GM06990 (cell line): ENCODE results near the gene INS.

Experiments used
- DNase-seq: peaks from one replicate; pipeline ENCODE4 v3.0.0-alpha.2; 2011; ENCODE audit not compliant: insufficient read length; ENCODE audit errors: extremely low read depth
- H3K27me3 ChIP-seq: replicated peaks from 2 replicates; pipeline ENCODE4 v1.6.0; 2011; ENCODE audit warnings: low read length; ENCODE audit not compliant: control insufficient read depth, insufficient read depth
- H3K36me3 ChIP-seq: 2 replicates; pipeline ENCODE4 v1.5.1; 2011; ENCODE audit warnings: low read length; ENCODE audit not compliant: control insufficient read depth, insufficient read depth
- H3K4me3 ChIP-seq: replicated peaks from 2 replicates; pipeline ENCODE4 v1.5.1; 2011; ENCODE audit warnings: low read depth, mild to moderate bottlenecking, control low read depth, low read length
- TF ChIP-seq, protein P1 (sequence below): IDR thresholded peaks from 2 replicates; pipeline ENCODE4 v1.5.1; 2011; ENCODE audit warnings: low read length, control low read depth, mild to moderate bottlenecking, inconsistent platforms; ENCODE audit not compliant: insufficient read depth, poor library complexity, severe bottlenecking

The INS gene

DNA sequence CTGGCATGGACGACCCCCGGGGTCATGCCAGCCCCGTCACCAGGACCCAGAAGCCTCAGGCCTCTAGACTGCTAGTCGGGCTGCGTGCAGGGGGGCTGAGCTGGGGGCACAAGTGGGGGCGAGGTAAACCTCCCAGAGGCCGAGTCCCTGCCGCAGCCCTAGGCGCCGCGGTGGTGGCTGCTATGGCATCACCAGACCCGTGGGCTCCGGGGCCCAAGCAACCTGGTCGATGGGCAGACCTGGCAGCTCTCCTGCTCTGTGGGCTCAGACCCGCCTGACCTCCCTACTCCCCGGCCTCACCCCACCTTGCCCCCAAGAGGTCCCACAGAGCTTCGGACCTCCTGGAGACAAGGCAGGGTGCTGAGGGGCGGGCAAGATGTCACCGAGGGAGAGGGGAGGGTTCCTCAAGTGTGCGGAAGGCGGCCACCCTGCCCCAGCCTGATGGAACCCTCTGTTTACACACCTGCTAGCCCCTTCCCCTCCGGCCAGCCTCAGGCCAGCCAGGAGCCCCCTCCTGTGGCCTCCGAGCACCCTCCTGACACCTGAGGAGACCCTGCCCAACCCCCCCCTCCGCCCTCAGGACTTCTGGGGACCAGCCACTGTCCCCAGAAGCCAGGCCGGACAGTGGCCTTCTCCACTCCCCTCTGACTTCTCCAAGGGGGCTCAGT lies 31.2 kb downstream of the INS start:
- no peak overlapping the region for H3K4me3 ChIP-seq
- TF ChIP-seq, protein P1, sequence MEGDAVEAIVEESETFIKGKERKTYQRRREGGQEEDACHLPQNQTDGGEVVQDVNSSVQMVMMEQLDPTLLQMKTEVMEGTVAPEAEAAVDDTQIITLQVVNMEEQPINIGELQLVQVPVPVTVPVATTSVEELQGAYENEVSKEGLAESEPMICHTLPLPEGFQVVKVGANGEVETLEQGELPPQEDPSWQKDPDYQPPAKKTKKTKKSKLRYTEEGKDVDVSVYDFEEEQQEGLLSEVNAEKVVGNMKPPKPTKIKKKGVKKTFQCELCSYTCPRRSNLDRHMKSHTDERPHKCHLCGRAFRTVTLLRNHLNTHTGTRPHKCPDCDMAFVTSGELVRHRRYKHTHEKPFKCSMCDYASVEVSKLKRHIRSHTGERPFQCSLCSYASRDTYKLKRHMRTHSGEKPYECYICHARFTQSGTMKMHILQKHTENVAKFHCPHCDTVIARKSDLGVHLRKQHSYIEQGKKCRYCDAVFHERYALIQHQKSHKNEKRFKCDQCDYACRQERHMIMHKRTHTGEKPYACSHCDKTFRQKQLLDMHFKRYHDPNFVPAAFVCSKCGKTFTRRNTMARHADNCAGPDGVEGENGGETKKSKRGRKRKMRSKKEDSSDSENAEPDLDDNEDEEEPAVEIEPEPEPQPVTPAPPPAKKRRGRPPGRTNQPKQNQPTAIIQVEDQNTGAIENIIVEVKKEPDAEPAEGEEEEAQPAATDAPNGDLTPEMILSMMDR: no peak
- H3K36me3 ChIP-seq: no peaks in the 10 kb centered on the region
- no peaks in the 10 kb centered on the region; the same call in 1 of the 2 replicates for H3K27me3 ChIP-seq
- DNase-seq: no peak

DNA sequence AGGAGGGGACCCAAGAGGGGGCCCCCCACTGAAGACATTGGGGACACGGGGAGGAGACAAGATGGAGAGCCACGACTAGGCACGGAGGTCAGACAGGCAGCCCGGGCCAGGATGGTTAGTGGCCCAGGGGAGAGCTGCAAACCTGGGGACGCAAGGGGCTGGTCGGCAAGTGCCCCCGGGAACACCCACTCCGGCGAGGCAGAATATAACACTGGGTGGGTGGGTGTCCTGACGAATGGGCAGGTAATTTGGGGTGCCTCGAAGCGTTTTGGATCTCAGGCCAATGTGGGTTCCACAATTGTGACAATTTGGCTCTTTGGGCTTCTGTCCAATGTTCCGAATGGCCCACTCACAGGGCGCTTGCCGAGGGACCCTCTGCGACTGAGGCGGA lies 31.7 kb downstream of the INS start:
- Histone ChIP-seq H3K4me3 (no peak overlapping the region), H3K27me3 (no peaks in the 10 kb centered on the region; the same call in 1 of the 2 replicates), H3K36me3 (no peaks in the 10 kb centered on the region)
- no peak for DNase-seq
- TF ChIP-seq, protein P1: no peak

DNA sequence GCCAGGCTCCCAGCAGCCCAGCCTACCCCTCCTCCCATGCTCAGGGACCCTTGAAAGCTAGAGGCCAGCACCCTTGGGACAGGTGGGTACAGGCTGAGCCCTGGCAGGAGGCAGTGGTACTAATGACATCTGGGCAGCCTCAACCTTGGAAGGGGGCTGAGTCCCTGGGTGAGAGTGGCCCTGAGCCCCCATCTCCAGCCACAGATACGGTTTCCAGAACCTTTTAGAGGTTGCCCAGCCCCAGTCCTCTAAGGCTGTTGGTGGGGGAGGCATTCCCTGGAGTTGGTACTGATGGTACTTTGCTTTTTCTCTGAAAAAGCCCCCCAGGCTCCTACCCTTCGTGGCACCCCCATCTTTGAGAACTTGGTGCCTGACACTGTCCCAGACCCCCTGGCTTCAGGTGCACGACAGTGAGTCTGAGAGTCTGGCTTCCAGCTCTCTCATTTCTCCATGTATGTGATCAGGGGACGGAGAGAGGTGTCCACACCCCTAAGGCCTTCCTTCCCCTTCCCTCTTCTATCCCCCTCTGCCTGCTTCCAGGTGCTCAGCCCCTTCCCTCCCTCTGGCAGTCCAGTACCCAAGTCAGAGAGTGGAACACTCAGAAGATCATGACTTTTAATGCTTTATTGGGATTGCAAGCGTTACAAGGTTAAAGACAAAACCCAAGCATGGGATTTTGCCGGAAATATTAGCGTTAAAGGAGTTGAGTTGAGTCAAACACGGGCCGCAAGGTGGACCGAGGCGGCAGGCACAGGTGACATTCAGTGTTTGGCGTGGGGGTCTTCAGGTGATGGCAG lies 32.3 kb downstream of the INS start:
- H3K27me3 ChIP-seq: no peaks in the 10 kb centered on the region; the same call in 1 of the 2 replicates

DNA sequence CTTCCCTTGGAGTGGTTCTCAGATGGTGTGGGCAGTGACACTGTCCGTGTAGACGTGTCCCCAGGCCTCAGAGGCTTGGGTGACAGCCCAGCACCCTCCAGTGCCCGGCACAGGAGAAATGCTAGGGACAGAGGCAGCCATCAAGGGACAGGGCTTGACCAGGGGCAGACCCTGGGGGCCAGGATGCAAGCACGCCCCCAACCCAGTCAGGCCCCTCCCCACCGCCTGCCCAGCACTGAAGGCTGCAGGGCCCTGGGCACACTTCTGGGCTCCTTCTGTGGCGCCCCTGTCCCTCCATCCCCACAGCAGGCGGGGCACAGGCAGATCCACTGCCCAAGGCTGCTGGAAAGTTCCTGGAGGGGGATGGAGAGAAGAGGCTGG lies 32.9 kb downstream of the INS start:
- Histone ChIP-seq H3K4me3 (no peak overlapping the region), H3K27me3 (no peaks in the 10 kb centered on the region; the same call in 1 of the 2 replicates), H3K36me3 (no peaks in the 10 kb centered on the region)
- TF ChIP-seq, protein P1: no peak
- no peak for DNase-seq

More for the DNA sequence above, 32.3 kb downstream of the INS start:
- DNase-seq: no peak
- no peaks in the 10 kb centered on the region for H3K36me3 ChIP-seq
- H3K4me3 ChIP-seq: no peak overlapping the region
- TF ChIP-seq, protein P1: no peak

DNA sequence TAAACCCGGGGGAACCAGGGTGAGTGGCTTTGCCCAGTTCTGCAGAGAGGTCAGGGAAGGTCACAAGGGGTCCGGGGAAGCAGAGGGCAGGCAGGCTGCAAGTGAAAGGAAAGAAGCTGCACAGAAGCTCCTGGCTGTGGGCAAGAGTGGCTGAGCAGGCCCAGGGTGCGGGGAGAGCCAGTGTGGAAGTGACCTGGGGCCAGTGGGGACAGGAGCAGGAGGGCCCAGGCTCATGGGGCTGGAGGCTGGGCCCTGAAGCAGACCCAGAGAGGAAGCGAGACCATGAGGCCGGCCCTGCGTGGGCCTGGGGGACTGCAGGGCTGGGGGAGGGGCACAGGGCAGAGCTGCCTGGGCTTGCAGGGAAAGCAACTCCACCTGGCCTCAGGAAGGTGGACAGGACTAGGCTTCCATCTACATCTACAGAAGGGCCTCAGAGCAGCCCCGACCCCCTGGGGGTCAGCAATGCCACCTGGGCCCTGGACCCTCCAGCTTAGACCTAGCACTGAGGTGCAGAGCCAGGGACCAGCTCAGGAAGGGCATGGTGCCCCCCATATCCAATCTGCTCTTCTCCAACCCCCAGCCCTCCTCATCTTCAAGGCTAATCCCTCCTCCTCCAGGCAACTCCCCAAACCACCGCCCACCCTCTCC lies 33.4 kb downstream of the INS start:
- TF ChIP-seq, protein P1: no peak

More for the DNA sequence above, 33.4 kb downstream of the INS start:
- no peak overlapping the region for H3K4me3 ChIP-seq
- H3K36me3 ChIP-seq: no peaks in the 10 kb centered on the region
- DNase-seq: no peak
- no peaks in the 10 kb centered on the region; the same call in 1 of the 2 replicates for H3K27me3 ChIP-seq
